Hypothalamus (tissue), 51 donors: ENCODE measurements around the gene MS4A10.

Experiments
- DNase-seq, 51 donors: peaks; one replicate each; lab custom pipeline; 2025; lab: John Stamatoyannopoulos, UW

MS4A10 gene

DNA sequence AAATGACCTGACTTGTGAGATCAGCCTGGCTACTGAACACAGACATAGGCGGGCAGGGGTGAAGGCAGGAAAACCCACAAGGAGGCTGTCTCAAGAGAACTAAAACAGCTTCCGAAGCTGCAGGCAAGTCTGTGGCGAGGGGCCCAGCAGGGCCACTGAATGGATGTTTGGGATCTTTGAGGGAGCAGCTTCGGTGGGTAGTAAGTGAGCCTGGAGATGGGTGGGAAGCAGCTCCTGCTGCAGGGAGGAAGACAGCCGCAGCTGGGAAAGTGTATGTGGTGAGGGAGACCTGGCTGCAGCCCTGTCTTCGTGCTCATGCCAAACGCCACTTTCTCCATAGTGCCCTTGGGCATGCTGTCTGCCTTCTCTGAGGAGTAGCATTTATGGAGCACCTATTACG is 60.2 kb downstream of the MS4A10 start:
- no peak for DNase-seq

DNA sequence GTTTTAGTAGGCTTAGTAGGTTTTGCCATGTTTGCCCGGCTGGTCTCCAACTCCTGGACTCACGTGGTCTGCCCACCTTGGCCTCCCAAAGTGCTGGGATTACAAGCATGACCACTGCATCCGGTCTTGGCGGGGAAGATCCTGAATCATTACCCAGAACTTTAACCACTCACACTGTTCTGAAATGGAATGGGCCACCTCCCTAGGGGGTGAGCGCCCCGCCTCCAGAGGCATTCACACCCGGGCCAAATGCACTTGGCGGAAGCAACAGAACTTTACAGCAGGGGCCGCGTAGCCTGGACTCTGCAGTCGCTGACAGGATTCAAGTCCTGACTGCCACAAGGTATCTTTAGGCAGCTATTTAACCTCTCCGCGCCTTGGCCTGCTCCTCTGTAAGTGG is 62.1 kb downstream of the MS4A10 start:
- DNase-seq = no peak

DNA sequence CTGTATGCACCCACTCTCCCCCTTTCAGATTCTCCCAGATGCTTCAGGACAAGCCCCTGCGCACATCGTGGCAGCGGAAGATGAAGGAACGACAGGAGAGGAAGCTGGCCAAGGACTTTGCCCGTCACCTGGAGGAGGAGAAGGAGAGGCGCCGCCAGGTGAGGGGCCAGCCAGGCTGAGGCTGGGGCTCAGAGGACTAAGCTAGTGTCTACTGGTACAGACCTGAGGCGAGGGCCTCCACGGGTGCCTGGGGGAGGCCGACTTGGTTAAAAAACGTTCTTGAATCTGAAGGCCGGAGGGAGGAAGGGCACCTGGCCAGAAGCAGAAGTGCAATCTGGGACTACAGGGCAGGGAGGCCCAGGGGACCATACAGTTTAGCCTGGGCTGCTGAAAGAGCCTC is 62.8 kb downstream of the MS4A10 start:
- DNase-seq = no peak

- no peak for DNase-seq
Observed at GRCh38 chr11:60848714-60849151, 63.6 kb downstream of the MS4A10 start.

DNA sequence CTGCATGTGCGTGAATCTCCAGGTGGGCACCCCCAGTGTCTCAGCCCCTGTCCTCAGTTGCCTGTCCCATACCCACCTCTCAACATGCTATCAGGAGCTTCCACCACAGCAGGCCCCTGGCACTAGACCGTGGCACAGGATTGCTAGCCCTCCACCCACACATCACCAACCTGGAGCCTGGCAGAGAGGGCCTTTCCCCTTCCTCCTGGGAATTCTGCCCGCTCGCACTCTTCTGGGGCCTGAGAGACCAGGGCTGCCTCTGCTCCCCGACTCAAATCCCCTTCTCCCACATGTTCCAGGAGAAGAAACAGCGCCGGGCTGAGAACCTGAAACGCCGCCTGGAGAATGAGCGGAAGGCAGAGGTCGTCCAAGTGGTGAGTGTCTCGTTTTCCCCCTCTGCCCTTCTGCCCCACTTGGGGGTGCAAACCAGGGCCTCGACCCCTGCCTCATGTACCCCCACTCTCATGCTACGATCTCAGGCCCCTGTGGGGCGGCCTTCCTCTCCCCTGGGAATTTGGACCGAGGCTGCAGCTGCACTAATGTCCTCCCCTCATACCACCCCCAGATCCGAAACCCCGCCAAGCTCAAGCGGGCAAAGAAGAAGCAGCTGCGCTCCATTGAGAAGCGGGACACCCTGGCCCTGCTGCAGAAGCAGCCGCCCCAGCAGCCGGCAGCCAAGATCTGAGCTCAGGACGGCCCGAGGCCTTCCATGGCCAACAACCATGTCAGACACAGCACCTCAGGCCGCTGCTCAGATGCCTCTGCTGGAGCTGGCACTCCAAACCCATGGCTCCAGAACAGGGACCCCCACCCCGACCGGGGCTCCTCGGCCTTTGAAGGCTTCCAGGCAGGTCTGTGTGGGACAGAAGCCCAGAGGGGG is 64.7 kb downstream of the MS4A10 start:
- no peak for DNase-seq
